ENCODE data around the gene UTF1. TPM values are rescaled to one million over a fixed set of nuclear protein-coding genes. Genes with fewer than 3 reads are reported as not detected.

UTF1 gene
- total and polyA plus RNA-seq, 9 of the 15 experiments (the other 6 are each of a cell fraction or from before 2014, with no cell fraction given), result 0.35 to 0.46 TPM; not detected in 7

- TF ChIP-seq ZNF318 (IDR thresholded peaks at IDR 0.05; ENCODE audit: borderline replicate concordance in 1 of 2, low read depth in 1 of 2) (no peak), RFX1 (IDR thresholded peaks at IDR 0.05) (no peak), SMAD3 (CRISPR knock-in tag; conservative IDR thresholded peaks at IDR 0.05) (no peak), CSDE1 (IDR thresholded peaks at IDR 0.05) (no peak), ZNF24 (IDR thresholded peaks at IDR 0.05) (no peak), HDAC2 (IDR thresholded peaks at IDR 0.05) (no peak)
- TF ChIP-seq, protein P1, sequence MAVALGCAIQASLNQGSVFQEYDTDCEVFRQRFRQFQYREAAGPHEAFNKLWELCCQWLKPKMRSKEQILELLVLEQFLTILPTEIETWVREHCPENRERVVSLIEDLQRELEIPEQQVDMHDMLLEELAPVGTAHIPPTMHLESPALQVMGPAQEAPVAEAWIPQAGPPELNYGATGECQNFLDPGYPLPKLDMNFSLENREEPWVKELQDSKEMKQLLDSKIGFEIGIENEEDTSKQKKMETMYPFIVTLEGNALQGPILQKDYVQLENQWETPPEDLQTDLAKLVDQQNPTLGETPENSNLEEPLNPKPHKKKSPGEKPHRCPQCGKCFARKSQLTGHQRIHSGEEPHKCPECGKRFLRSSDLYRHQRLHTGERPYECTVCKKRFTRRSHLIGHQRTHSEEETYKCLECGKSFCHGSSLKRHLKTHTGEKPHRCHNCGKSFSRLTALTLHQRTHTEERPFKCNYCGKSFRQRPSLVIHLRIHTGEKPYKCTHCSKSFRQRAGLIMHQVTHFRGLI (CRISPR knock-in tag; IDR thresholded peaks at IDR 0.05), result no peak
Observed at GRCh38 chr10:133182190-133182589, 47.8 kb upstream of the UTF1 start (continued).

Data from K562 (cell line).